Activated CD4-positive, alpha-beta T cell treated with anti-CD3 and anti-CD28 coated beads, Interleukin-2, Interleukin-6, amounts not matched to agents 100 ng/mL and 50 ng/mL, durations not matched to agents 16 hours and 8 hours (primary cell): ENCODE results near the gene ZNF45.
"Not testable (repeated sequence)": the region's sequence is repeated elsewhere in the genome, so short reads cannot be mapped to it uniquely, and the experiment has no call there.

Experiments used
- DNase-seq: peaks from one replicate; pipeline ENCODE4 v3.0.0-alpha.2; 2020

ZNF45 gene

DNA sequence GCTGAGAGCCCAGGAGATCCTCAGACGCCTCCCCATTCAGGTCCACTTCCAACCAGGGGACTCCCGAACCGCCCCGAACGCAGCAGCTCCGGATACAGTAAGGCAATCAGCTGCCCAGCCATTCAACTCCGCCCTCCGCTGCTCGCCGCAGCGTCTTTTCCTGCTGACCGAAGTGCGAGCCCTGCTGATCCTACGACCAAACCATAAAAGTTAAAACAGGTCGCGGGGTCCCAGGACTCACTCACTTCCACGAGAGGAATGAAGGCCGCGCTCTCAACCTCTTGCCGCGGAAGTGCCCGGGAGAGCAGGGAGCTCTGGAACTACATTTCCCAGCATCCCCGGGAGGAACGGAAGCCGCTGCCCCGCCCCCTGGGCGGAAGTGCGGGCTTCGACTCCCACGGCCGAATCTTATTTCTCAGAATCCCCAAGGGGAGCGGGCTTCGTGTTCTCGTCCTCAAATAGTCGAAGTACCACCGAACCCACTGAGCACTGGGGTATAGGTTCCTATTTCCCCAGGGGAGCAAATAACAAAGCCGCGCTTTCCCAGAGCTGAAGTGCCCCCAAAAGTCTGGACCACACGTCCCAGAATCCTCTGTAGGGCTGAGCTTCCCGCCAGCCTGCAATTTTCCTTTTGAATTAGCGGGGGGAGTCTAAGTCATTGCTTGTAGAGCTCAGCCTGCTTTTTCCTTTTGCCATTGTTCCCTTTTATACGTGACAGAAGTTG lies at the start of gene ZNF45:
Gene ZNF45, minus strand, starts transcription at position 298 of the 724 bp plus-strand sequence. CDS start 13,097 bp downstream, outside the sequence.
- peak; percentile 93 for DNase-seq

DNA sequence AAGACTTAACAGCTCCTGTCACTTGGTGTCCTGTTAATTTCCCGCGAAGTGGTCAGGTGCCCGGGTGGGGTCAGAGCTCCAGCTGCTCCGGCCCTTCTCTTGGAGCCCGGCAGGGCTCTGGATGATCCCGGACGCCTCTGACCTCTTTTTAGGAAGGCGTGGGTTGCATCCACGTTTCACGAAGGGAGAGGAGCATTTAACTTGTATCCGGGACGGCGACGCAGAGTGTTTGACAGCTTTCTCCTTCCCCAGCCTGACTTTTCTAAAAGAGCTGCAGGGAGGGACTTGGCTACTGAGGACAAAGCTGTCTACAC lies 49.6 kb upstream of the ZNF45 start:
- no peak for DNase-seq

GRCh38 chr19:43983912-43984686 lies 49.0 kb upstream of the ZNF45 start, which contains the start of gene ZNF155:
TSS of gene ZNF155 (plus strand) at chr19:43984188. CDS start at chr19:43988544, 4,356 bp downstream.
- peak; percentile 81 for DNase-seq

DNA sequence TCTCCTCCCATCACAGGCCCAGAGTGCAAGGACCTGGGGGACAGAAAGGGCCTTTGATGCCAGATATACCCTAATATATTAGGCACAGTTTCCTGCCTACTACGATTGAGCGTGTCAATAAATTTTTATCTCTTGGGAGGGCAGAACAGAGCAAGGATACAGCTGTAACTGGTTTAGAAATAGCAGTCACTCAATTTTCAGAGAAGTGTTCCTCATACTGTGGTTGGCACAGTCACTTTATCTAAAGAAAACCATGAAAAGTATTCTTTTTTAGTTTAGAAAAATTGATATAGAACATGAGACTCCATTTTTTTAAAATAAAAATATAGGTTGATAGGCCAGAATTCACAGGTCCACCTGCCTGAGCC lies 48.4 kb upstream of the ZNF45 start:
- no peak for DNase-seq

- no peak for DNase-seq
These were observed 41.6 kb upstream of the ZNF45 start for GRCh38 chr19:43976732-43977131.

- no peak for DNase-seq
These were observed 31.1 kb upstream of the ZNF45 start for GRCh38 chr19:43966079-43966694.

GRCh38 chr19:43960411-43960810 lies 25.3 kb upstream of the ZNF45 start:
- no peak for DNase-seq

DNA sequence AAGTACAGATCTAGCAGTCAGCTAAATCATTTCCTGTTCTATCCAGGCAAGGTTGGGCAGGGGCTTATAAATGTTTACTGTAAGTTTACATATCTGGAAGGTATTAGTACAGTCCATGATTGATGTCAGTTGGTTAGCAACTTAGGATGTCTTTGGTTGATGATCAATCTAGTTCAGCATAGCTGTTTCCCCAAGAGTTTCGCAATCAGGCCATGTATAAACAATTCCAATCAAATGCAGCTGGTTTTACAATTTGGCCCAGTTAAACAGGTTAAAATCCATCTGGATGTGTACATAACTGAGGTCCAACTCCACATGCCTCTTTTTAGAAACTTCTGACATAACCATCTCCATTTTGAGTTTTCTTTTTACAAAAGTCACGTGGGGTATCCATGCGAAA lies 22.8 kb upstream of the ZNF45 start:
- no peak for DNase-seq

DNA sequence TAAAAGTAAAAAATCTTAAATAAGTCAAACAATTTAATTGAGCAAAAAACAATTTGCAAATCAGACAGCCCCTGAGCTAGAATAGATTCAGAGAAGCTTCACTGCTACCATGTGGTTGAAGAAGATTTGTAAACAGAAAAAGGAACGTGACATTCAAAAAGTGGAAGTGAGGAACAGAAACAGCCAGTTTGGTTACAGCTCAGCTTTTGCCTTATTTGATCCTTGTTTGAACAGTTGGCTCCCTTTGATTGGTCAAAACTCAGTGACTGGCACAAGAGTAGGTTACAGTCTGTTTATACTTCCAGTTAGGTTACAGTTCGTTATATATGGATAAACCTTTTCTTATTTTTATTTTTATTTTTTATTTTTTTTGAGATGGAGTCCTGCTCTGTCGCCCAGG lies 21.7 kb upstream of the ZNF45 start:
- DNase-seq = no peak

- DNase-seq = peak; percentile 82
These were observed 16.0 kb upstream of the ZNF45 start, which contains the start of gene ZNF221 for GRCh38 chr19:43950834-43951645. TSS of gene ZNF221 (plus strand) at chr19:43951228. CDS start at chr19:43962727, 11,499 bp downstream.

DNA sequence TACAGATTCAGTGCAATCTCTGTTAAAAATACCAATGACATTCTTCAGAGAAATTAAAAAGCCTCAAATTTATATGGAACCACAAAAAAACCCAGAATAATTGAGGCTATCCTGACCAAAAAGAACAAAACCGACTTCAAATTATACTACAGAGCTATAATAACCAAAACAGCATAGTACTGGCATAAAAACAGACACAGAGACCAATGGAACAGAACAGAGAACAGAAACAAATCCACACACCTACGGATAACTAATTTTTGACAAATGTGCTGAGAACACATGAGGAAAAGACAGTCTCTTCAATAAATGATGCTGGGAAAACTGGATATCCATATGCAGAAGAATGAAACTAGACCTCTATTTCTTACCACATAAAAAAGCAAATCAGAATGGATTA lies 14.7 kb upstream of the ZNF45 start:
- not testable (repeated sequence) for DNase-seq

DNA sequence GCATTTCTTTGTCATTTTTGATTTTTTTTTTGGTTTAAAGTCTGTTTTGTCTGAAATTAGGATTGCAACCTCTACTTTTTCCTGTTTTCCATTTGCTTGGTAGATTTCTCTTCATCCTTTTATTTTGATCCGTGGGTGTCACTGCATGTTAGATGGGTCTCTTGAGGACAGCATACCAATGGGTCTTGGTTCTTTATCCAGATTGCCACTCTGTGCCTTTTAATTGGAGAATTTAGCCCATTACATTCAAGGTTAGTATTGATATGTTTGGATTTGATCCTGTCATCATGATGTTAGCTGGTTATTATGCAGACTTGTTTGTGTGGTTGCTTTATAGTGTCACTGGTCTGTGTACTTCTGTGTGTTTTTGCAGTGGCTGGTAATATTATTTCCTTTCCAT lies 12.3 kb upstream of the ZNF45 start:
- DNase-seq = not testable (repeated sequence)

DNA sequence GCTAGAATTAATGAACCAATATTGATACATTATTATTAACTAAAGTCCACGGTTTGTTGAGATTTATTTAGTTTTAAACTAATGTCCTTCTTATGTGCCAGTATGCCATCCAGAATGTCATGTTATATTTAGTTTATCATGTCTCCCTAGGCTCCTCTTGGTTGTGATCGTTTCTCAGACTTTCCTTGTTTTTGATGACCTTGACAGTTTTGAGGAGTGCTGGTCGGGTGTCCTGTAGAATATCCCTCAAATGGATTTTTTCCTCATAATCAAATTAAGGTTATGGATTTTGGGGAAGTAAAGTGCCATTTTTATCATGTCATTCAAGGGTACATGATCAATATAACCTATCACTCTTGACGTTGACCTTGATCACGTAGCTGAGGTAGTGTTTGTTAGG lies 6.1 kb upstream of the ZNF45 start:
- no peak for DNase-seq

GRCh38 chr19:43940719-43941118 lies 5.6 kb upstream of the ZNF45 start:
- no peak for DNase-seq

DNA sequence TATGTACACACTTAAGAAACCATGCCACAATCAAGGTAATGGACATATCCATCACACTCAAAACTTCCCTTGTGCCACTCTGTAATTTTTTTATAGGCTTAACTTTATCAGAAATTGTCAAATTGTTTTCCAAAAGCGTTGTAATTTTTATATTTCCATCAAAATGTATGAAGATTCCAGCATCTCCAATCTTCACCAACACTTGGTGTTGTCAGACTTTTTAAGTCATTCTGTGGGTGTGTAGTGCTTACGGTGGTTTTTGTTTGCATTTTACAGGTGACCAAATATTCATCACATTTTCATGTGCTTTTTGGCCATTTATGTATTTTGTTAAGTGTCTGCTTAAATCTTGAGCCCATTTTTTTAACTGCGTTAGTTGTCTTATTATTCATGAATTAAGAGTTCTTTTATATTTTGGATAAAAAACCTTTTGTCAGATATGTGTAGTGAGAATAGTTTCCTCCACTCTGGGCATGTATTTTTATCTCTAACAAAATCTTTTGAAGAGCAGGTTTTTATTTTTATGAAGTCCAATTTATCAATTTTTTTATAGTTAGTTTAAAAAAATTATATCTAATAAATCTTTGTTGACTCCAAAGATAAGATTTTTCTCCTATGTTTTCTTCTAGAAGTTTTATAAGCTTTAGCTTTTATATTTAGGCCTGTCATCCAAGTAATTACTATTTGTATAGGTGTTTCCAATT lies 4.6 kb upstream of the ZNF45 start:
- no peak for DNase-seq

- DNase-seq = no peak
These were observed 1.1 kb upstream of the ZNF45 start for GRCh38 chr19:43936188-43936587.

DNA sequence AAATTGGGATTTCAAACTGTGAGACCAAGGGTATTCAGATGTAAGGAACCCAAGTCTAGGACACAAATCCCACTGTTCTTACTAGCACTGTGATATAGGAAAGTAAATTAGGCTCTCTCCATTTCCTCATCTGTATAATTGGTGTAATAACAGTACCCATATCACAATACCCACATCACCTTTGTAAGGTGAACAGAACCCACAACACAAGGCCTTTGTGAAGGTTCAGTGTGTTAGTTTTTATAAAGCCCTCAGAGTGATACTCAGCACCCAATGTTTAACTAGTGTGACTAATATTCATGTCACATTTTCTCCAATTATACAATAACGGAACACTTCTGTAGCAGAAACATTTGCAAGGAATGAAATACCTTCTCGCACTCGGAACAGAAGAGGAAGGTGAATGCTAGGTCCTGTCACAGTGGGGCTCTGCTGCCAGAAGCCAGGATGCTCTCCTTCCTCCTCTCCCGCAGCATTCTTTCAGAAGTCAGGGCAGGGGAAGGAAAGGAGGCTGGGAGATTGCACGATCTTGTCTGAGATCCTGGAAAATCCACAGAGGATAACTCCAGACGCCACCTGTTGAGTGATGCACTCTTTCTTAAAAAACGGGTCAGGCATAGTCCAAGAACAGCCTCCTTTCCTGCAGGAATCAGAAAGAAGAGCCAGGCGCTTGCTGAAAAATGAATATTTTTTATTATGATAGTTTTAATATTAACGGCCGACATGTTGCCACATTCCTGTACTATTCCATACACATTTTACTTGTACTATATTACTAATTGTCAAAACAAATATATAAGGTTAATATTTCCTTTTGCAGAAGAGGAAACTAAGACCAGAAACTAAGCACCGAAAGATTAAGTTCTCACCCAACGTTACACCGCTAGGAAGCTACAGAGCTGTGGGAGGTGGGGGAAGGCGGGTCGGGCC lies 762 bp downstream of the ZNF45 start:
- DNase-seq = peak; percentile 6

DNA sequence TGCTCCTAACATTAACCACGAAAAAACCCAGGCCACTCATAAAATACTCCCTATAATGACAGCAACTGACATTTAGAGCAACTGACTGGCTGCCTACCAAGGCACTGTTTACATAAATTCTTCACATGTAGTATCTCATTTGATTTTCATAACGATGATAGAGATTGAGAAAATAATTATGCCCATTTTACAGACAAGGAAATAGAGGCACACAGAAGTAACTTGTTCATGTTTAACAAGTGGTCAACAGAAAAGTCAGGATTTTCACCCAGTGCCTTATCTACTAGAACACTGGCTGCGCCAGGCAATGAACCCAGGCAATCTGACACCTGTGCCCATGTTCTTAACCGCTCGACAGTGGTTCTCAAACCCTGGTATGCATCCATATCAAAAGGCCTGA lies 6.3 kb downstream of the ZNF45 start:
- no peak for DNase-seq

- no peak for DNase-seq
These were observed 11.2 kb downstream of the ZNF45 start for GRCh38 chr19:43923875-43924274.

- no peak for DNase-seq
These were observed 21.0 kb downstream of the ZNF45 start for GRCh38 chr19:43914051-43914450.

GRCh38 chr19:43913383-43913782 lies 21.7 kb downstream of the ZNF45 start:
- DNase-seq = no peak
